ENCODE results near the gene MSI2. TPM values are rescaled to one million over a fixed set of nuclear protein-coding genes. Genes with fewer than 3 reads are reported as not detected.

Gene MSI2
- total RNA-seq, 1 donor: 23.2 TPM

DNA sequence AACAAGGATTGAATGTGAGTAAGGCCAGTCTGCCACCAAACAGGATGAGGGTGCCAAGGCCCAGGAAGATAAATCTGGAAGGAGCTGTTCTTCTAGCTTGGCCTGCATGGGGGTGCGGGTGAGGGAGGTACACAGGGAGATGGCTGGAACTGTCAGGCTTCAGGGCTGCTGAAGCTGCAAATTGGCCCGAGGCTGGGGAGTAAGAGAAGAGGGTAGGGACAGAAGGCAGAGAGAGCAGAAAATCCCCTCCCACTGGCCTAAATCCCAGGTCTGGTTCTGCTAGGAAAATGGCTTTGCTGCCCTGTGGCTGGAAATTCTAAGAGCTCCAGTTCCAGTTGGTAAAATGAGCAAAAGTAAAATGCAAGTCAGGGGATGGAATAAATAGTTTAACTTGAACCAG, 400.9 kb downstream of the MSI2 start:
- H3K4me3 ChIP-seq (ENCODE audit: insufficient read depth, low read length): no peak overlapping the region
- no peak for TF ChIP-seq CTCF (IDR thresholded peaks at IDR 0.05; ENCODE audit: extremely low read depth, low read depth, low read length)
- no peak overlapping the region for H3K27ac ChIP-seq (ENCODE audit: low read depth, low read length)
- no peak for DNase-seq (ENCODE audit: insufficient read length, low spot score, missing footprints)
- H4K20me1 ChIP-seq (ENCODE audit: insufficient read depth, low read length): no peaks in the 10 kb centered on the region
- no peak overlapping the region for H3K4me2 ChIP-seq (ENCODE audit: insufficient read depth, low read length)
- no peaks in the 10 kb centered on the region for H3K79me2 ChIP-seq (ENCODE audit: insufficient read depth, low read length)
- no peak overlapping the region for H2AFZ ChIP-seq (ENCODE audit: low read length)
- H3K27me3 ChIP-seq (ENCODE audit: insufficient read depth, low read length): no peaks in the 10 kb centered on the region
- H3K4me1 ChIP-seq (ENCODE audit: insufficient read depth, low read length): peaks cover under 1% of the 10 kb centered on the region
- no peaks in the 10 kb centered on the region for H3K9me3 ChIP-seq (ENCODE audit: low read depth, low read length)
- H3K36me3 ChIP-seq (ENCODE audit: insufficient read depth, low read length): no peaks in the 10 kb centered on the region

GRCh38 chr17:57662041-57662440, 405.7 kb downstream of the MSI2 start:
- no peaks in the 10 kb centered on the region for H3K79me2 ChIP-seq (ENCODE audit: insufficient read depth, low read length)
- H3K27me3 ChIP-seq (ENCODE audit: insufficient read depth, low read length): no peaks in the 10 kb centered on the region
- H4K20me1 ChIP-seq (ENCODE audit: insufficient read depth, low read length): no peaks in the 10 kb centered on the region
- no peak for TF ChIP-seq CTCF (IDR thresholded peaks at IDR 0.05; ENCODE audit: extremely low read depth, low read depth, low read length)
- DNase-seq (ENCODE audit: insufficient read length, low spot score, missing footprints): no peak
- H3K4me3 ChIP-seq (ENCODE audit: insufficient read depth, low read length): no peak overlapping the region
- H3K36me3 ChIP-seq (ENCODE audit: insufficient read depth, low read length): no peaks in the 10 kb centered on the region
- H2AFZ ChIP-seq (ENCODE audit: low read length): no peak overlapping the region
- no peak overlapping the region for H3K27ac ChIP-seq (ENCODE audit: low read depth, low read length)
- peaks cover 13% of the 10 kb centered on the region for H3K4me1 ChIP-seq (ENCODE audit: insufficient read depth, low read length)
- H3K9me3 ChIP-seq (ENCODE audit: low read depth, low read length): no peaks in the 10 kb centered on the region
- H3K4me2 ChIP-seq (ENCODE audit: insufficient read depth, low read length): no peak overlapping the region

- Histone ChIP-seq H3K36me3 (ENCODE audit: insufficient read depth, low read length) (no peaks in the 10 kb centered on the region), H3K27me3 (ENCODE audit: insufficient read depth, low read length) (no peaks in the 10 kb centered on the region), H3K79me2 (ENCODE audit: insufficient read depth, low read length) (no peaks in the 10 kb centered on the region), H4K20me1 (ENCODE audit: insufficient read depth, low read length) (no peaks in the 10 kb centered on the region), H3K27ac (ENCODE audit: low read depth, low read length) (peak overlapping the region; percentile 91), H3K4me2 (ENCODE audit: insufficient read depth, low read length) (peak overlapping the region; percentile 77), H3K9me3 (ENCODE audit: low read depth, low read length) (no peaks in the 10 kb centered on the region), H3K4me3 (ENCODE audit: insufficient read depth, low read length) (peak overlapping the region; percentile 38), H2AFZ (ENCODE audit: low read length) (peak overlapping the region; percentile 62), H3K4me1 (ENCODE audit: insufficient read depth, low read length) (peaks cover 13% of the 10 kb centered on the region)
- no peak for TF ChIP-seq CTCF (IDR thresholded peaks at IDR 0.05; ENCODE audit: extremely low read depth, low read depth, low read length)
- DNase-seq (ENCODE audit: insufficient read length, low spot score, missing footprints): peak; percentile 98
Observed at GRCh38 chr17:57662644-57663308, 406.5 kb downstream of the MSI2 start.

DNA sequence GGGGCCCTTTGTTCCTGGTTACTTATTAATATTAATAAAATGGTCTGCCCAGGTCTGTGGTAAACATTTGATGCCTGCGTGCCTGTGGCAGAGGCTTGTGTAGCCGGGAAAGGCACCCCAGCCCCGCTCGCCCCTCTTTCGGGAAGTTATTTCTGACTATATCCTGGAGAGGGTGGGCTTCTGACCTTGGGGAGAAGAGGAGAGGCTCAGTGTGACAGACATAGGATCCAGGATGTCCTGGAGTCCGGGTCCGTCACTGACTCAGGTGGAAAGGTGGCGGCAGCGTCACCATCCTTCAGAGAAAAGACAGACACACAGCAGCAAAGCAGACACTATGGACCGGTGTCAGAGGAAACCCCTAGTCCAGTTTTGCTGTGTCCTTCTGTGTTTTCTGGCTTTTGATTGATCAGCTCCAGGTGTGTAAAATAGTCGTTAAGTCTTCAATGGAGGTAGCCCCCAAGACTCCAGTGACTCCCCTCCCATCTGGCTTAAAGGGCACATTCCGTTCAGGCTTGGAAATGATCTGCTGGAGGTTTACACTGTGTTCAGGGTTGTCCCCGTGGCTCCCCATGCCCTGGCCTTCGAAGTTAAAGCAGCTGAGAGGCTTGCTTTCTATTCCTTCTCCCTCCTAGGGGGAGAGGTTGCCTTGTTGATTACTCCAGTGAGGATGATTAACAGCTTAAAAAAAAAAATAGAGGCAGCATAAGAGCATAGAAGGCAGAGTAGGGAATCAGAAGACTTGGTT, 407.2 kb downstream of the MSI2 start:
- H4K20me1 ChIP-seq (ENCODE audit: insufficient read depth, low read length): no peaks in the 10 kb centered on the region
- H3K4me1 ChIP-seq (ENCODE audit: insufficient read depth, low read length): peaks cover 13% of the 10 kb centered on the region
- no peaks in the 10 kb centered on the region for H3K9me3 ChIP-seq (ENCODE audit: low read depth, low read length)
- TF ChIP-seq CTCF (IDR thresholded peaks at IDR 0.05; ENCODE audit: extremely low read depth, low read depth, low read length): no peak
- H3K4me3 ChIP-seq (ENCODE audit: insufficient read depth, low read length): peak overlapping the region; percentile 41
- peak overlapping the region; percentile 91 for H3K27ac ChIP-seq (ENCODE audit: low read depth, low read length)
- no peaks in the 10 kb centered on the region for H3K27me3 ChIP-seq (ENCODE audit: insufficient read depth, low read length)
- no peak for DNase-seq (ENCODE audit: insufficient read length, low spot score, missing footprints)
- H3K79me2 ChIP-seq (ENCODE audit: insufficient read depth, low read length): no peaks in the 10 kb centered on the region
- H3K36me3 ChIP-seq (ENCODE audit: insufficient read depth, low read length): no peaks in the 10 kb centered on the region
- peak overlapping the region; percentile 67 for H3K4me2 ChIP-seq (ENCODE audit: insufficient read depth, low read length)
- peak overlapping the region; percentile 89 for H2AFZ ChIP-seq (ENCODE audit: low read length)
